ENCODE results near the gene CAMSAP1. TPM values are rescaled to one million over a fixed set of nuclear protein-coding genes. Genes with fewer than 3 reads are reported as not detected.

CAMSAP1 gene
- total and polyA plus RNA-seq, 9 of the 15 experiments (the other 6 are each of a cell fraction or from before 2014, with no cell fraction given): 1.5 to 28.8 (median 14.3) TPM

GRCh38 chr9:135950135-135950682 lies 42.9 kb upstream of the CAMSAP1 start (continued):
- TF ChIP-seq, protein P1, sequence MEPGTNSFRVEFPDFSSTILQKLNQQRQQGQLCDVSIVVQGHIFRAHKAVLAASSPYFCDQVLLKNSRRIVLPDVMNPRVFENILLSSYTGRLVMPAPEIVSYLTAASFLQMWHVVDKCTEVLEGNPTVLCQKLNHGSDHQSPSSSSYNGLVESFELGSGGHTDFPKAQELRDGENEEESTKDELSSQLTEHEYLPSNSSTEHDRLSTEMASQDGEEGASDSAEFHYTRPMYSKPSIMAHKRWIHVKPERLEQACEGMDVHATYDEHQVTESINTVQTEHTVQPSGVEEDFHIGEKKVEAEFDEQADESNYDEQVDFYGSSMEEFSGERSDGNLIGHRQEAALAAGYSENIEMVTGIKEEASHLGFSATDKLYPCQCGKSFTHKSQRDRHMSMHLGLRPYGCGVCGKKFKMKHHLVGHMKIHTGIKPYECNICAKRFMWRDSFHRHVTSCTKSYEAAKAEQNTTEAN (CRISPR knock-in tag; IDR thresholded peaks at IDR 0.05): no peak
- no peak for TF ChIP-seq ZNF143 (CRISPR knock-in tag; IDR thresholded peaks at IDR 0.05)
- TF ChIP-seq ZNF586 (CRISPR knock-in tag; conservative IDR thresholded peaks at IDR 0.05): no peak
- TF ChIP-seq, protein P2, sequence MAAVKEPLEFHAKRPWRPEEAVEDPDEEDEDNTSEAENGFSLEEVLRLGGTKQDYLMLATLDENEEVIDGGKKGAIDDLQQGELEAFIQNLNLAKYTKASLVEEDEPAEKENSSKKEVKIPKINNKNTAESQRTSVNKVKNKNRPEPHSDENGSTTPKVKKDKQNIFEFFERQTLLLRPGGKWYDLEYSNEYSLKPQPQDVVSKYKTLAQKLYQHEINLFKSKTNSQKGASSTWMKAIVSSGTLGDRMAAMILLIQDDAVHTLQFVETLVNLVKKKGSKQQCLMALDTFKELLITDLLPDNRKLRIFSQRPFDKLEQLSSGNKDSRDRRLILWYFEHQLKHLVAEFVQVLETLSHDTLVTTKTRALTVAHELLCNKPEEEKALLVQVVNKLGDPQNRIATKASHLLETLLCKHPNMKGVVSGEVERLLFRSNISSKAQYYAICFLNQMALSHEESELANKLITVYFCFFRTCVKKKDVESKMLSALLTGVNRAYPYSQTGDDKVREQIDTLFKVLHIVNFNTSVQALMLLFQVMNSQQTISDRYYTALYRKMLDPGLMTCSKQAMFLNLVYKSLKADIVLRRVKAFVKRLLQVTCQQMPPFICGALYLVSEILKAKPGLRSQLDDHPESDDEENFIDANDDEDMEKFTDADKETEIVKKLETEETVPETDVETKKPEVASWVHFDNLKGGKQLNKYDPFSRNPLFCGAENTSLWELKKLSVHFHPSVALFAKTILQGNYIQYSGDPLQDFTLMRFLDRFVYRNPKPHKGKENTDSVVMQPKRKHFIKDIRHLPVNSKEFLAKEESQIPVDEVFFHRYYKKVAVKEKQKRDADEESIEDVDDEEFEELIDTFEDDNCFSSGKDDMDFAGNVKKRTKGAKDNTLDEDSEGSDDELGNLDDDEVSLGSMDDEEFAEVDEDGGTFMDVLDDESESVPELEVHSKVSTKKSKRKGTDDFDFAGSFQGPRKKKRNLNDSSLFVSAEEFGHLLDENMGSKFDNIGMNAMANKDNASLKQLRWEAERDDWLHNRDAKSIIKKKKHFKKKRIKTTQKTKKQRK (IDR thresholded peaks at IDR 0.05; ENCODE audit: borderline replicate concordance, low read depth, low read length): no peak
- TF ChIP-seq ZNF707 (CRISPR knock-in tag; conservative IDR thresholded peaks at IDR 0.05): no peak
- TF ChIP-seq, protein P3, sequence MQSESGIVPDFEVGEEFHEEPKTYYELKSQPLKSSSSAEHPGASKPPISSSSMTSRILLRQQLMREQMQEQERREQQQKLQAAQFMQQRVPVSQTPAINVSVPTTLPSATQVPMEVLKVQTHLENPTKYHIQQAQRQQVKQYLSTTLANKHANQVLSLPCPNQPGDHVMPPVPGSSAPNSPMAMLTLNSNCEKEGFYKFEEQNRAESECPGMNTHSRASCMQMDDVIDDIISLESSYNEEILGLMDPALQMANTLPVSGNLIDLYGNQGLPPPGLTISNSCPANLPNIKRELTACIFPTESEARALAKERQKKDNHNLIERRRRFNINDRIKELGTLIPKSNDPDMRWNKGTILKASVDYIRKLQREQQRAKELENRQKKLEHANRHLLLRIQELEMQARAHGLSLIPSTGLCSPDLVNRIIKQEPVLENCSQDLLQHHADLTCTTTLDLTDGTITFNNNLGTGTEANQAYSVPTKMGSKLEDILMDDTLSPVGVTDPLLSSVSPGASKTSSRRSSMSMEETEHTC (IDR thresholded peaks at IDR 0.05): 0 out of 2 replicates have a peak, but pooled peaks have one; percentile 19
- TF ChIP-seq RFX5 (IDR thresholded peaks at IDR 0.05; ENCODE audit: low read depth, low read length): no peak
- TF ChIP-seq, protein P4, sequence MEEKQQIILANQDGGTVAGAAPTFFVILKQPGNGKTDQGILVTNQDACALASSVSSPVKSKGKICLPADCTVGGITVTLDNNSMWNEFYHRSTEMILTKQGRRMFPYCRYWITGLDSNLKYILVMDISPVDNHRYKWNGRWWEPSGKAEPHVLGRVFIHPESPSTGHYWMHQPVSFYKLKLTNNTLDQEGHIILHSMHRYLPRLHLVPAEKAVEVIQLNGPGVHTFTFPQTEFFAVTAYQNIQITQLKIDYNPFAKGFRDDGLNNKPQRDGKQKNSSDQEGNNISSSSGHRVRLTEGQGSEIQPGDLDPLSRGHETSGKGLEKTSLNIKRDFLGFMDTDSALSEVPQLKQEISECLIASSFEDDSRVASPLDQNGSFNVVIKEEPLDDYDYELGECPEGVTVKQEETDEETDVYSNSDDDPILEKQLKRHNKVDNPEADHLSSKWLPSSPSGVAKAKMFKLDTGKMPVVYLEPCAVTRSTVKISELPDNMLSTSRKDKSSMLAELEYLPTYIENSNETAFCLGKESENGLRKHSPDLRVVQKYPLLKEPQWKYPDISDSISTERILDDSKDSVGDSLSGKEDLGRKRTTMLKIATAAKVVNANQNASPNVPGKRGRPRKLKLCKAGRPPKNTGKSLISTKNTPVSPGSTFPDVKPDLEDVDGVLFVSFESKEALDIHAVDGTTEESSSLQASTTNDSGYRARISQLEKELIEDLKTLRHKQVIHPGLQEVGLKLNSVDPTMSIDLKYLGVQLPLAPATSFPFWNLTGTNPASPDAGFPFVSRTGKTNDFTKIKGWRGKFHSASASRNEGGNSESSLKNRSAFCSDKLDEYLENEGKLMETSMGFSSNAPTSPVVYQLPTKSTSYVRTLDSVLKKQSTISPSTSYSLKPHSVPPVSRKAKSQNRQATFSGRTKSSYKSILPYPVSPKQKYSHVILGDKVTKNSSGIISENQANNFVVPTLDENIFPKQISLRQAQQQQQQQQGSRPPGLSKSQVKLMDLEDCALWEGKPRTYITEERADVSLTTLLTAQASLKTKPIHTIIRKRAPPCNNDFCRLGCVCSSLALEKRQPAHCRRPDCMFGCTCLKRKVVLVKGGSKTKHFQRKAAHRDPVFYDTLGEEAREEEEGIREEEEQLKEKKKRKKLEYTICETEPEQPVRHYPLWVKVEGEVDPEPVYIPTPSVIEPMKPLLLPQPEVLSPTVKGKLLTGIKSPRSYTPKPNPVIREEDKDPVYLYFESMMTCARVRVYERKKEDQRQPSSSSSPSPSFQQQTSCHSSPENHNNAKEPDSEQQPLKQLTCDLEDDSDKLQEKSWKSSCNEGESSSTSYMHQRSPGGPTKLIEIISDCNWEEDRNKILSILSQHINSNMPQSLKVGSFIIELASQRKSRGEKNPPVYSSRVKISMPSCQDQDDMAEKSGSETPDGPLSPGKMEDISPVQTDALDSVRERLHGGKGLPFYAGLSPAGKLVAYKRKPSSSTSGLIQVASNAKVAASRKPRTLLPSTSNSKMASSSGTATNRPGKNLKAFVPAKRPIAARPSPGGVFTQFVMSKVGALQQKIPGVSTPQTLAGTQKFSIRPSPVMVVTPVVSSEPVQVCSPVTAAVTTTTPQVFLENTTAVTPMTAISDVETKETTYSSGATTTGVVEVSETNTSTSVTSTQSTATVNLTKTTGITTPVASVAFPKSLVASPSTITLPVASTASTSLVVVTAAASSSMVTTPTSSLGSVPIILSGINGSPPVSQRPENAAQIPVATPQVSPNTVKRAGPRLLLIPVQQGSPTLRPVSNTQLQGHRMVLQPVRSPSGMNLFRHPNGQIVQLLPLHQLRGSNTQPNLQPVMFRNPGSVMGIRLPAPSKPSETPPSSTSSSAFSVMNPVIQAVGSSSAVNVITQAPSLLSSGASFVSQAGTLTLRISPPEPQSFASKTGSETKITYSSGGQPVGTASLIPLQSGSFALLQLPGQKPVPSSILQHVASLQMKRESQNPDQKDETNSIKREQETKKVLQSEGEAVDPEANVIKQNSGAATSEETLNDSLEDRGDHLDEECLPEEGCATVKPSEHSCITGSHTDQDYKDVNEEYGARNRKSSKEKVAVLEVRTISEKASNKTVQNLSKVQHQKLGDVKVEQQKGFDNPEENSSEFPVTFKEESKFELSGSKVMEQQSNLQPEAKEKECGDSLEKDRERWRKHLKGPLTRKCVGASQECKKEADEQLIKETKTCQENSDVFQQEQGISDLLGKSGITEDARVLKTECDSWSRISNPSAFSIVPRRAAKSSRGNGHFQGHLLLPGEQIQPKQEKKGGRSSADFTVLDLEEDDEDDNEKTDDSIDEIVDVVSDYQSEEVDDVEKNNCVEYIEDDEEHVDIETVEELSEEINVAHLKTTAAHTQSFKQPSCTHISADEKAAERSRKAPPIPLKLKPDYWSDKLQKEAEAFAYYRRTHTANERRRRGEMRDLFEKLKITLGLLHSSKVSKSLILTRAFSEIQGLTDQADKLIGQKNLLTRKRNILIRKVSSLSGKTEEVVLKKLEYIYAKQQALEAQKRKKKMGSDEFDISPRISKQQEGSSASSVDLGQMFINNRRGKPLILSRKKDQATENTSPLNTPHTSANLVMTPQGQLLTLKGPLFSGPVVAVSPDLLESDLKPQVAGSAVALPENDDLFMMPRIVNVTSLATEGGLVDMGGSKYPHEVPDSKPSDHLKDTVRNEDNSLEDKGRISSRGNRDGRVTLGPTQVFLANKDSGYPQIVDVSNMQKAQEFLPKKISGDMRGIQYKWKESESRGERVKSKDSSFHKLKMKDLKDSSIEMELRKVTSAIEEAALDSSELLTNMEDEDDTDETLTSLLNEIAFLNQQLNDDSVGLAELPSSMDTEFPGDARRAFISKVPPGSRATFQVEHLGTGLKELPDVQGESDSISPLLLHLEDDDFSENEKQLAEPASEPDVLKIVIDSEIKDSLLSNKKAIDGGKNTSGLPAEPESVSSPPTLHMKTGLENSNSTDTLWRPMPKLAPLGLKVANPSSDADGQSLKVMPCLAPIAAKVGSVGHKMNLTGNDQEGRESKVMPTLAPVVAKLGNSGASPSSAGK (IDR thresholded peaks at IDR 0.05): no peak
- no peak for TF ChIP-seq HNRNPL (IDR thresholded peaks at IDR 0.05; ENCODE audit: low read depth, low read length)
- peak; percentile 21 for TF ChIP-seq TBP (optimal IDR thresholded peaks at IDR 0.05; ENCODE audit: low read depth, low read length)
